Daoy (cell line): Measurements from ENCODE around the gene GRIK4. TPM values are rescaled to one million over a fixed set of nuclear protein-coding genes. Genes with fewer than 3 reads are reported as not detected.
"Not testable (repeated sequence)": the region's sequence is repeated elsewhere in the genome, so short reads cannot be mapped to it uniquely, and the experiment has no call there.

Experiments
- DNase-seq: peaks from one replicate; pipeline ENCODE4 v3.0.0-alpha.2; 2015; ENCODE audit warnings: low read depth
- total RNA-seq: library from RNA; depleted of rRNA; stranded (reverse); fragments of >200 nt; shearing (Covaris generic); gene quantifications from 2 replicates; pipeline ENCODE4 v1.2.3, GENCODE V29; 2014

Gene GRIK4
- total RNA-seq, 1 experiment from 2014 or later = 0.11 TPM

DNA sequence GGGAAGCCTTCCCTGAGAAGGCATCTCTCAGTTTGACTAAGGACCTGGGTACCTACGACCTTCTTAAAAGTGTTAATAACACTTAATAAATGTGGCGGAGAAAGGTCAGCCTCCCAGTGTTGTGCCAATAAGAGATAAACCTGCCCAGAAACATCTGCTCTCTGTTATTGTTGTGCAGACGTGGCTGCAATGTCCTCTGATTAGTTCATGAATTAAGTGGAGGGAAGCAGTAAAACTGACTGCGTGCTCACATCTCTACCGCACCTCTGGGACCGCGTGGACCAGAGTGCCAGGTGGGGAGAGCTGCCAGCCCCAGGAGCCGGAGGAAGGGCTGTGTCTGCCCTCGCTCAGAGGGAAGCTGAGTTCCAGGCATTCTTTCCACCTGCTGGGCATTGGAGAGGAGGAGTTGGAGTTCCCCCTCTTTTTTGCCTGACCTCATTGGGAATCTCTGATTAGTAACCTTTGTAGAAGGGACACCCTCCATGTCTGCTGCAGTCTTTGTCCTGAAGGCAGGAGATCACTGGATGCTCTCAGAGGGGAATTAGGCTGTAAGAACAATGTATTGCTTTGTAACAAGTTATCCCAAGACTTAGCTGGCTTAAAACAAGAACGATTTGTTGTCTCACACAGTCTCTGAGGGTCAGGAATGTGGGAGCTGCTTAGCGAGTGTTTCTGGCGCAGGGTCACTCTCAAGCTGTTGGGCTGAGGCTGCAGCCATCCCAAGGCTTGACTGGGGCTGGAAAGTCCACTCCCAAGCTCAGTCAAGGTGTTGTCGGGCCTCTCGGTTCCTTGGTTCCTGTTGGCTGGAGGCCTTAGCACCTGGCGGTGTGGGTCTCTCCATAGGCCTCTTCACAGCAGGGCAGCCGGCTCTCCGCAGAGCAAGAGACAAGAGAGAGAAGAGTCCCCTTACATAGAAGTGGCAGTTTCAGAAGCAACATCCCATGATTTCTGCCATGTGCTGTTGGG lies 264.7 kb downstream of the GRIK4 start:
- DNase-seq = no peak

DNA sequence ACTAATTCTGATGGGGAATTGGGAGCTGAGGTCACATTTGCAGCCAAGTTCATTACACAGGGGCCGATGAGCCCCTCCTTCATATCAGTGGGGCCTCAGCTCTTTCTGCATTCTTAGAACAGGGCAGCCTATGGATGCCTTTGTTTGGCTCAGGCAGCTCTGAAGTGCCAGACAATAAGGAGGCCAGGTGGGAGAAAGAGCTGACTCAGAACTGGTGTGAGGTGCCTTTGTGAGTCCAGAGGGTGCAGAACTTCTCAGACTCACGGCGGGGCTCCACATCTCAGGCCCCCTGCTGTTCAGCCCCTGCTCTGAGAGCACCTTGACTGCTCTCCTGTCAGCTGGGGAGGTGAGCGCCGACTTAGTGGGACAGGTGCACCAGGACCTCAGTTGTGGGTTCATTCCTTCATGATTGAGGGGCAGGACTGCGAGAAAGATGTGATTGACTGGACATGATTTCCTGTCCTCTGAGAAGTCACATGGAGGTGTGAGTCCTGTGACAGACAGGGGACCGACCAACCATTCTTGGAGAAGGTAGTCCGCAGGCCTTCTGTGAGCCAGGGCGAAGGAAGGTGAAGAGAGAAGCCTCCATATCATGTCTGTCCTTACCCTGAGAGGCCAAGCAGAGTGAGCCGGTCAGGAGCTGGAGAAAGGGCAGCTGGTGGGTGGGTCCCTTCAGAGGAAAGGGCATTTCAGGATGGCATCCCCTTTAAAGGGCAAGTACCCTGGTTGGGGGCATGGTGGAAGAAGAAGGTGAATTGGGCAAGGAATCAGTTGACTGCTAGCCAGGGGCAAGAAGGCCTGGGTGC lies 267.3 kb downstream of the GRIK4 start:
- no peak for DNase-seq

DNA sequence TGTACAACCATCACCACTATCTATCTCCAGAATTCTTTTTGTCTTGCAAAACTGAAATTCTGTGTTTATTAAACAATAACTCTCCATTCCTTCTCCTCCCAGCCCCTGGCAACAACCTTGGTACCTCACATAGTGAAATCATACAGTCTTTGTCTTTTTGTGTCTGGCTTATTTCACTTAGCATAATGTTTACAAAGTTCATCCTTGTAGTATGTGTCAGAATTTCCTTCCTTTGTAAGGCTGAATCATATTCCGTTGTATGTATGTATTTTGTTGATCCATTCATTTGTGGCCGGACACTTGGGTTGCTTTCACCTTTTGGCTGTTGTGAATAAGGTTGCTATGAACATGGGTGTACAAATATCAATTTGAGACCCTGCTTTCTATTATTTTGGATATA lies 268.7 kb downstream of the GRIK4 start:
- no peak for DNase-seq

DNA sequence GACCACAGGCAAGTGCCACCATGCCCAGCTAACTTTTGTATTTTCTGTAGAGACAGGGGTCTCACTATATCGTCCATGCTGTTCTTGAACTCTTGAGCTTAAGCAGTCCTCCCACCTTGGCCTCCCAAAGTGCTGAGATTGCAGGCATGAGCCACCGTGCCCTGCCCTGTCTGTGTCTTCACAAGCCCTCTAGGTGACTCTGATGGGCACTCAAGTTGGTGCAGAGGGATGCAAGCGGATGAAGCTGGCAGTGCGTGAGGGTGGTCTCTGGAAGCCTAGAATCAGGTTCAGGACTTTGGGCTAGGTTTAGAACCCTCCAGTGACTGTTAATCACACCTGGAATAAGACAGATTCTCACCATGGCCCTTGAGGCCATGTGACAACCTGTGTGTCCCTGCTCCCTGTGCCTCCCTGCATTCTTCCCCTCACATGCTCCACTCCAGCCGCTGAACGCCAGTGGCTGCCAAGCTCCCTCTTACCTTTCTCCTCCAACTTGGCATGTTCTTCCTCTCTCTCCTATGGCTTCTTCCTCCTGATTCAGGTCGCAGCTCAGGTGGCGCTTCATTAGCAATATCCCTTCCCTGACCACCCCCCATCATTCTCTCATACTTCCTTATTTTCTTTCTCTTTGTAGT lies 270.1 kb downstream of the GRIK4 start:
- no peak for DNase-seq

DNA sequence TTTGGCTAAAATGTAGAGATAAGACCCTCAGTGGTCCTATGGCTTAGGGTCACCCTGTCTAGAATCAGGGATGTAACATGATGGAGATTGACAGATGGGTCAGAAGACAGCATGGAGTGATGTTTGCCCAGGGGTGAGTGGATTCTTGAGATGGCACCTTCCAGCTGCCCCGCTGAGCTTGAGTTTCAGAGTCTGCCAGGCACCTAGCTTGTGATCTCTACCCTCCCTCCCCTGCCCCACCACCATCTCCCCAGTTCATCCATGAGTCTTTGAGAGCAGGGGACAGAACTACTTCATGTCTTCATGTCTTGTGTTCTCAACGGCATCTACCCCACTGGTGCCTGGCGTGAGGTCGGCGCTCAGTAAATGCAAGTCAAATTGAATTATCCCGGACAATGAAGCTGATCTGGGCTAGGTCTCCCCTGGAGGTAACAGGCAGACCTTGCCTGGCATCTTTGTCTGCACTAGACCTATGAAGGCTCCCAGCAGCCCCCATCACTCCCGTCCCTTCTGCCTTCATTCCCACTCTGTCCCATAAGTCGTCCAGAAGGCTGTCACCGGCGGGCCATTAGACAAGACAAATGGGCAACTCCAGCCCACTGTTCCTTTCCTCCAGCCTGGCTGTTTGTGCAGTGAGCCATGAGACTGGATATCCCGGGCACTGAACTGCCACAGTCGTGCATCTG lies 273.2 kb downstream of the GRIK4 start:
- DNase-seq = no peak

DNA sequence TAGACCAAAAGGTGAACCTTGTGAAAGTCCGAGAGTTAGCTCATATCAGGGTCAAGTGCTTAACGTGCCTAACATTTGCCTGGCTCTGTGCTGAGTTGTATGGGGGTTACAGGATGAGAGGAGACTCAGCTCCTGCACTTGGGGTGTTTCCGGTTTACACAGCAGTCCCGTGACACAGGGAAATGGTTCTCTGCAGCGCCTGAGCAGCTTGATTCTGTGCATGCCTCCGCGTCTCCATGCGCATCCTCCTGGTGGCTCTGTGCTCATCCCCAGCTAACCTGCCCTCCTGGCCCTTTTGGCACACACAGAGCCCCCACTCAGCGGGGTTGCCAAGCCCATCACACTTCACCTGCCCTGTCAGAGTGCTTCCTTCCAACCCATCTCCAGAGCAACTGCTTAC lies 274.0 kb downstream of the GRIK4 start:
- DNase-seq = no peak

DNA sequence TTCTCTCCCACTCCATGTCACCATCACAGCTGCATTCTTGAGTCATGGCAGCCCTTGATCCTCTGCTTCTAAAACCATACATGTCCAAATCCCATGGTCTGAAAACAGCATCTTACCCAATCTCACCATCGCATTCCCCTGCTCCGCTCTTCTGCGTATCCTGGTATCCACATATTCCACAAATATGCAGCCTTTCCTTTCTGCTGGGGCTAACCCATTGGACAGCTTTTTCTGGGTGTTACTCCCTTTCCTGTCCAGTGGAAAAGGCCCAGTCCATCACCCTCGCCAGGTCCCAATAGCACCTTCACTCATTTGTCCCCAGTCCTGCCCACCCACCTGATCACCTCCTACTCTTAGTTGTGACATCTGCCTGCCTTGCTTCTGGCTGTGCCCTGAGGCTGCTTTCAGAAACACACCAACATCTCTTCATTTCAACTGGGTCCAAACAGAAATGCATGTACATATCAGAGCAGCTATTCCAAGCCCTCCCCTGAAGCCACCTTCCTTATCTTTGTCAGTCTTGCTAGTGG lies 274.7 kb downstream of the GRIK4 start:
- no peak for DNase-seq

DNA sequence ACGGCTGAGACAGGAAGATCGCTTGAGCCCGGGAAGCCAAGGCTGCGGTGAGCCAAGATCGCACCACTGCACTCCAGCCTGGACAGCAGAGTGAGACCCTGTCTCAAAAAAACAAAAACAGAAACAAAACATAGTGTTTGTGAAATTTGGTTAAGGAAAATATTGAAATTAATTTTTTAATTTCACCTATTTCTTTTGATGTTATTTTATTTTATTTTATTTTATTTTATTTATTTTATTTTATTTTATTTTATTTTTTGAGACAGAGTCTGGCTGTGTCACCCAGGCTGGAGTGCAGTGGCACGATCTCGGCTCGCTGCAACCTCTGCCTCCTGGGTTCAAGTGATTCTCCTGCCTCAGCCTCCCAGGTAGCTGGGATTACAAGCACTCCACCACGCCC lies 275.7 kb downstream of the GRIK4 start:
- not testable (repeated sequence) for DNase-seq

DNA sequence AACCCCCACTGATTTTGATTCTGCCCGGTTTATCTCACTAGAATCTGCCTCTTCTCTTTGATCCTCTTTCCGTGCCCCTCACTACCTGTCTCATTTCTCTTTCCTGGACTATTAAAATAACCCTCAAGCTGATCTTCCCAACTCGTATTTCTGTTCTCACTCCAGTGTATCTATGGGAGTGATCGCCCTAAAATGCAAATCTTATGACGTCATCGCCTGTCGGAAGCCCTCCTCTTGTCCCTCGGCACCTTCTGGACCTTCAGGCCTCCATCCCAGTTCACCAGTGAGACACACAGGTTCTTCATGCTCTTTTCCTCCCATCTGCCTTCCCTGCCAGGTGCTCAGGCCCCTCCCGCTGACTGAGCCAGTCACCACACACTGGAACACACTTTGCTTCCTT lies 277.8 kb downstream of the GRIK4 start:
- DNase-seq = no peak

DNA sequence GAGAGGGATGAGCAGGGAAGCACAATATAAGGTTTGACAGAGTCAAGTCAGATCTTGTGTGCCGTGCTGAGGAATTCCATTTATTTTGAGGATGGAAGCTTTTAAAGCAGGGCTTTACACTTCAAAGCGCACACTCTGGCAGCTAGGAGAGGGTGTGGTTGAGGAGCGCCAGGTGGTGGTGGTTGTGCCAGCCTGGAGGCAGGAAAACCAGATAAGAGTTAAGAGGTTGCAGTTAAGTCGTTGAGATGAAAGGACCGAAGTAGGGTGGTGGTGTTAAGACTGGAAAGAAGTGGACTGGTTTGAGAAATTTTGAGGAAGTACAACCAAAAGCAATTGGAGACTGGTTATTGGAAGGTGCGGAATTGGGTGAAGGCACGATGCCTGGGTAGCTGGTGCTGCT lies 280.8 kb downstream of the GRIK4 start:
- no peak for DNase-seq

DNA sequence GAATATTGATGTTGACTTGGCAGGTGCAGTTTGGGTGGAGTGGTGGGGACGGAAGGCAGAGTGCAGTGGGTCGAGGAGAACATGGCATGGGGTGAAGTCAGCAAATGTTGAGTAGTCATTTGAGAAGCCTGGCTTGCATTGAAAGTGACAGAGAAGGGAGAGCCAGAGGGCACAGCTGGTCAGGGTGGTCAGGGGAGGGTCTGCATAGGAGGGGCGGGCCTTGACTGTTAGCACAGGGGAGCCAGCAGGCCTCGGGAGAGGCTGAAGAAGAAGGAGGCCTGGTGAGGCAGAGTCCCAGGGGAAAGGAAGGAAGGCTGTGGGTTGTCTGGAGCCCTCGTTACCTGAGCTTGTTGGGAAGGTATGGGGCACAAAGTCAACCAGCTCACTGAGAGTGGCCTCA lies 281.6 kb downstream of the GRIK4 start:
- no peak for DNase-seq

DNA sequence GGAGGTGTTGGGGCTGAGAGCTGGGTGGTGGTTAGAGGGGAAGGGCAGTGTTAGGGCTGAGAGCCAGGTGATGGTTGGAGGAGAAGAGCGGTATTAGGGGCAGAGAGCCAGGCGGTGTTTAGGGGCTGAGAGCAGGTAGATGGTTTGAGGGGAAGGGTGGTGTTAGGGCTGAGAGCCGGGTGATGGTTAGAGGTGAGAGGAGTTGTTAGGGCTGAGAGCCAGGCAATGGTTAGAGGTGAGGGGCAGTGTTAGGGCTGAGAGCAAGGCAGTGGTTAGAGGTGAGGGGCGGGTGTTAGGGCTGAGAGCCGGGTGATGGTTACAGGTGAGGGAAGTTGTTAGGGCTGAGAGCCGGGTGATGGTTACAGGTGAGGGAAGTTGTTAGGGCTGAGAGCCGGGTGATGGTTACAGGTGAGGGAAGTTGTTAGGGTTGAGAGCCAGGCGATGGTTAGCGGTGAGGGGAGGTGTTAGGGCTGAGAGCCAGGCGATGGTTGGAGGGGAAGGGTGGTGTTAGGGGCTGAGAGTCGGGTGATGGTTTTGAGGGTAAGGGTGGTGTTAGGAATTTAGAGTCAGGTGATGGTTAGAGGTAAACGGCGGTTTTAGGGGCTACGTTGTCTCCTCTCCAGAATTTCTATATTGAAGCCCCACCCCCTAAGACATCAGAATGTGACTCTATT lies 282.4 kb downstream of the GRIK4 start:
- DNase-seq = no peak

DNA sequence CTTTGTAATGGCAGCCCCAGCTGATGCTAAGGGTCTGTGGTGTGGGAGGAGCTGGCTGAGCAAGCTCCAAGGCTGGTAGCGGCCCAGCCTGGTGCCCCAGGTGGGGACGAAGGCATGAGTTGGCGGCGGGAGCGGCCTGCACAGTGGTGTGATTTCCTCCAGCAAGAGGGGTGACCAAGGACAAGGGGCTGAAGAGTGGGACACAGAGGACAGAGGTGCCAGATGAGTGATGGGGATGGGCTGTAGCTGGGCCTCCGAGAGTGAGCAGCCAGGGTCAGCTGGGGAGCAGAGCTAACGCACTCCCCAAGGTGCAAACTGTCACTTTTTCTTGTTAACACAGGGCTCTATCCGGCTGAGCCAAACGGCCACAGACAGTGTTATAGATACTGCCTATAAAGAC lies 283.2 kb downstream of the GRIK4 start:
- DNase-seq = no peak

DNA sequence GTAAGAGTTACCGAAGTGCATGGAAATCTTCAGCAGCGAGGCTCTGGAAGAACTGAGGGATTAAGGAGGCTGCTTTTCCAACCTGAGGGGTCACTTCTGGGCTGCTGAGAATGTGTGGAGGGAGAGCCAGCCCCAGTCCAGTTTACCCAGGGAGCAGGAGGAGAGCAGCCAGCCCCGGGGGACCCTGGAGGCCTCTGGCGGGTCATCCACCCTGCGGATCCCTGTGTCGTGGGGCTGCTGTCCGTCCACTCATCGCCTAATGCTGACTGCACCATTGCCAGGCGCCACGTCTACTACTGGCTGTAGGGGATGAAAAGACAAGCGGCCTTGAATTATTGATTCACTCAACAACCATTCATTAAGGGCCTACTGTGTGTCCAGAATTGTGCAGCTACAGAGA lies 283.6 kb downstream of the GRIK4 start:
- DNase-seq = no peak

DNA sequence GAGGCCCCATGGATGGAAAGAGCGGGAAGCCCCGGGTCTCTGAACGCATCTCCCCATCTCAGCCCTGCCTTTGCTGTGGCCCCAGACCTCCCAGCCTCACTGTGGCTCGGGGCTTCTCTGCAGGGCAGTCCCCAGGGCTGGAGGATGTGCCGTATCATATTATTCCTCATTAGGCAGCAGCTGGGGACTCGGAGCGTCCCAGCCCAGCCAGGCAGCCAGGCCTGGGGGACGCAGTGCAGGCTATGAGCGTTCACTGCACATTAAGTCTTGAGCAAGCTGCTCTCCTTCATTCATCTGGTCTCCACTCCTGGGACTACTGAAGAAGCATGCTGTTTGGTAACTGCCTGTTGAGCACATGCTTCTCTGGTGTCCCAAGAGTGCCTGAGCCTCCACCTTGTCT lies 285.6 kb downstream of the GRIK4 start:
- DNase-seq = no peak

DNA sequence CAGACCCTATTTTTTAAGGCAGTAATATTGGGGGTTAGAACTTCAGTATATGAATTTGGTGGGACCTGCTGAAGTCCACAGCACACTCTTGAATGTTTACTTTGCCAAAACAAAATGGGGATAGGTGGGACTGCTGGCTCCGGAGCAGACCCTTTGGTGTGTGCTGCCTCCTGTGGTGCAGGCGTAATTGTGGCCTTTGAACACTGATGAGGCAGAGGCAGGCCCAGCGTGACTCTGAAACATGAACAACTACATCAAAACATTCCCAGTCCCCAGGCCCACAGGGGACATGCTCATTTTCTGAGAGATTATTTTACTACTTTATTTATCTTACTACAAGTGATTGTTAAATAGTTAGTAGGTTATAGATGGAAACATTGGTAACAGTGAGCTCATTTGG lies 287.3 kb downstream of the GRIK4 start:
- DNase-seq = no peak

DNA sequence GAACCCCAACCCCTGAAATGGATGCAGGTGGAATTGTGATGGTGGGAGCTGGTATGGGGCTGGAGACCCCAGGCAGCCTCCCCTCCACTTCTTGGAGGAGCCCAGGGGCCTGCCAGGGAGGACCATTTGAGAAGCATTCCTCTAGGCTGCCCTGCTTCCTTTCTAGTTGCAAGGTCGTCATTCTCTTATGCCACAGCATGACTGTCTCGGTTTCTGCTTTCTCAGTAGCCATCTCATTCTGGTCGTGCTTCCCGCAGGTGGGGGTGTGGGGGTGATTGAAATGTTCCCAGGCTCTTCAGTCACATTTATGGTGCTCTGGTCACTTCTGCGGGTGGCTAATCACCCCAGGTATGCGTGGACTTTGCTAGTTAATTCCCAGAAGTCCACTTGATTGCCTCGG lies 288.7 kb downstream of the GRIK4 start:
- no peak for DNase-seq

DNA sequence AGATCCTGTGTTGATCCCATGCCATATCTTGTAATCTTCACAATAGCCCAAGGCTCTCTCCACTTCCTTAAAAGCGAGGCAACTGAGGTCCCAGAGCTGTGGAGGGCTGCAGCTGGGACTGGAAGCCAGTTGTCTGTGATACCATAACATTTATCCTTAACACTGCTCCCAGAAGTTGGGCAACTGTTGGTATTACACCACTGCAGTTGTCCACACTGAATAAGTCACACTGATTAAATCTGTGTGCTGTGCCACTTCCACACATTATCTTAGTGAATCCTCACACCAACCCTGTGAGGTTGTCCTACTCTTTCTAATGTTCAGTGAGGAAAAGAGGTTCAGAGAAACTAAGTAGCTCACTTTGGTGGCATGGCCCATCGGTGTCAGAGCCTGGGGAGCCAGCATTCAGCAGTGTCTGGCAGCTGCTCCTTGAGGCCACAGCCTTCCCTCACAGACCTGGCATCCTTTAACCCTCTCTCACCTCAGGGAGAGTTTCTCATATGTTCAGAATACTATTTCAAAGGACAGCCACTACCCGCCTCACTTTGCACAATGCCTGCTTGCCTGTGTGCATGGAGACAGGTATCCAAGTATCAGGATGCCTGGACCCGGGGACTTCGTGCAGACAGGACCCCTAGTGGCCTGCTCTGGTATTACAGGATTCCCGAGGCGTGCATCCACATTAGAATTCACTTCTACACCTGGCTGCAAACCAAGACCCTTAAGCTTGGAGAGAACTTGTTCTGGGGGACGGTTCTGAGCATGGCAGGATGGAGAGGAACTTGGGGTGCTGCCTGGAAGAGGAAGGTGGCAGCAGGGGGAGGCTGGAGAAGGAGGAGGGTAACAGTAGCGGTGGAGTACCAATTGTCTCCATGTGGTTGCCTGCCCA lies 290.5 kb downstream of the GRIK4 start:
- peak; percentile 29 for DNase-seq

DNA sequence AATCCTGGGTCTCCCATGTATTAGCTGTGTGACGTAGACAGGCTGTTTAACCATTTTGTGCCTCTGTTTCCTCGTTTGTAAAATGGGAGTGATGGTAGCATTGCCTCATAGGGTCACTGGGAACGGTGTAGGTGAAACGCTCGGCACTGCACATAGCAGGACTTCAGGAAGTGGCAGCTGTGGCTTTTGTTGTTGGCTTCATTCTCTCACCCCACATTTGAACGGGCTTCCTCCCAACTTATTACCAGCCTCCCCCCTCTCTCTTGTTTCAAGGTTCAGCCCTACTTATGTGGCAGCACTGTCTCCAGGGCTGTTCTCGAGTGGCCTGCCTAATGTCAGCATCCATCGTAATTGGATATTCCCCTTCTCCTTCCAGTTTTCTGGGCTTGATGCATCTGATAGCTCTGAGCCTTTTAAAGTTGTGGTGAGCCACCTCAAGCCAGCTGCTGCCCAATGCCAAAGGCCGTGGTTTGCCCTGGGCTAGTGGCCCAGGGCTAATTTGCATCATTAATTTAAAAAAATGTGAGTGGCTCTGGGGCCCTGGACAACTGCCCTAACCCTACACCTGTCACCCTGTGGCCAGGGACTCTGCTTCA lies 294.5 kb downstream of the GRIK4 start:
- DNase-seq = no peak
